ENCODE measurements around the gene SLC6A3.

DNA sequence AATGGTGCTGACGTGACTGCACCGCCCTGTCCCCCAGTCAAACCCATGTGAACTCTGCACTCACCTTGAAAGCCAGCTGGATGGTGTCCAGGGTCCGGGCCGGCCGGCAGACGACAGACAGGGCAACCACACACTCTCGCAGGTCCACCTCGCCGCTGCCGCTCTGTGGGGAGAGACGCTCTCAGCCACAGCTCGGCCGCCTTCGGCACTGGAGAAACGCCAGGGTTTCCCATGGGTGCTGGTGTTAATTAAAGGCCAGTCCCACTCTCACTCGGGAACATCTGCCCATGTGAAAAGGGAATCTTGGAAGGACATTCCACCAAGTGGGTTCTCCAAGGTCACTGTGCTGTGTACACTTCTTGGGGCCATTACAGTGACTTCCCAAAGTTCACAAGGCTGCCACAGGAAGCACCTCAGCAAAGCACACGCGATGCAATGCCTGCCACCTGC, 25.5 kb upstream of the SLC6A3 start:
- no peak for TF ChIP-seq CTCF (conservative IDR thresholded peaks at IDR 0.05; ENCODE audit: low read length)
- no peak for TF ChIP-seq EZH2phosphoT487 (IDR thresholded peaks at IDR 0.05; ENCODE audit: borderline replicate concordance, low read depth, low read length)

Data from OCI-LY7 (cell line).